Adipose tissue (tissue), 3 donors: ENCODE measurements around the gene BICRA. TPM values are rescaled to one million over a fixed set of nuclear protein-coding genes. Genes with fewer than 3 reads are reported as not detected.

ENCODE experiments used
- H3K27ac ChIP-seq: one replicate; pipeline ENCODE4 v1.5.1; 2013; ENCODE audit warnings: low read depth, low read length
- WGBS, 3 donors: extraction: QIAGEN DNeasy Blood & Tissue Kit; methylation state at CpG; one replicate each; pipeline ENCODE4 v1.1.7; 2013; 5-methylcytosine and 5-hydroxymethylcytosine counted together
- polyA plus RNA-seq, 3 donors: library from polyadenylated mRNA; stranded (reverse); fragments of 200-250 nt; gene quantifications; one replicate each; pipeline ENCODE4 v1.2.3, GENCODE V29; 2013
- donor health status: healthy with polysubstance abuse.
- donor health status: Bipolar disorder and iron deficiency.
- donor health status: healthy.

Gene BICRA
- polyA plus RNA-seq, 3 donors = 3.1 to 6.2 (median 4.2) TPM

GRCh38 chr19:47679251-47679900 lies 70.4 kb downstream of the BICRA start:
- H3K27ac ChIP-seq = no peak overlapping the region
- 89 to 93% (median 90%) methylated on average over 24 to 30 of the region's 30 CpGs for WGBS, 3 donors

DNA sequence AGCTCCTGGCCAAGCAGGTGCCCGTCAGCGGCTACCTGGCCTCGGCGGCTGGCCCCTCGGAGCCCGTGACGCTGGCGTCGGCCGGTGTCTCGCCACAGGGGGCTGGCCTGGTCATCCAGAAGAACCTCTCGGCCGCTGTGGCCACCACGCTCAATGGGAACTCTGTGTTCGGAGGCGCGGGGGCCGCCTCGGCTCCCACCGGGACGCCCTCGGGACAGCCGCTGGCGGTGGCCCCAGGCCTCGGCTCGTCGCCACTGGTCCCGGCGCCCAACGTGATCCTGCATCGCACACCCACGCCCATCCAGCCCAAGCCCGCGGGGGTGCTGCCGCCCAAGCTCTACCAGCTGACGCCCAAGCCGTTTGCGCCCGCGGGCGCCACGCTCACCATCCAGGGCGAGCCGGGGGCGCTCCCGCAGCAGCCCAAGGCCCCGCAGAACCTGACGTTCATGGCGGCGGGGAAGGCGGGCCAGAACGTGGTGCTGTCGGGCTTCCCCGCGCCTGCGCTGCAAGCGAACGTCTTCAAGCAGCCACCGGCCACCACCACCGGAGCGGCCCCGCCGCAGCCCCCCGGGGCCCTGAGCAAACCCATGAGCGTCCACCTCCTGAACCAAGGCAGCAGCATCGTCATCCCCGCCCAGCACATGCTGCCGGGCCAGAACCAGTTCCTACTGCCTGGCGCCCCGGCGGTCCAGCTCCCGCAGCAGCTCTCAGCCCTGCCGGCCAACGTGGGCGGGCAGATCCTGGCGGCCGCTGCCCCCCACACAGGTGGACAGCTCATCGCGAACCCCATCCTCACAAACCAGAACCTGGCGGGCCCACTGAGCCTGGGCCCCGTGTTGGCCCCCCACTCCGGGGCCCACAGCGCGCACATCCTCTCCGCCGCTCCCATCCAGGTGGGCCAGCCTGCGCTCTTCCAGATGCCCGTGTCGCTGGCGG lies 71.3 kb downstream of the BICRA start:
- 96 to 97% (median 96%) methylated on average over 82 to 90 of the region's 90 CpGs for WGBS, 3 donors

DNA sequence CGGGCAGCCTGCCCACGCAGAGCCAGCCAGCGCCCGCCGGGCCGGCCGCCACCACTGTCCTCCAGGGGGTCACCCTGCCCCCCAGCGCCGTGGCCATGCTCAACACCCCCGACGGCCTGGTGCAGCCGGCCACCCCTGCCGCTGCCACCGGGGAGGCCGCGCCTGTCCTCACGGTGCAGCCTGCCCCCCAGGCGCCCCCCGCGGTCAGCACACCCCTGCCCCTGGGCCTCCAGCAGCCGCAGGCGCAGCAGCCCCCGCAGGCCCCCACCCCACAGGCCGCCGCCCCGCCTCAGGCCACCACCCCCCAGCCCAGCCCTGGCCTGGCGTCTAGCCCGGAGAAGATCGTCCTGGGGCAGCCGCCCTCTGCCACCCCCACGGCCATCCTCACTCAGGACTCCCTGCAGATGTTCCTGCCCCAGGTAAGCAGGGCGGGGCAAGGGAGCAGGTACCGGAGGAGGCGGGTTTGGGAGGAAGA lies 72.0 kb downstream of the BICRA start:
- WGBS, 3 donors = 88 to 94% (median 92%) methylated on average over 21 to 34 of the region's 34 CpGs
- H3K27ac ChIP-seq = no peak overlapping the region

More for the DNA sequence above, 71.3 kb downstream of the BICRA start:
- H3K27ac ChIP-seq = no peak overlapping the region

DNA sequence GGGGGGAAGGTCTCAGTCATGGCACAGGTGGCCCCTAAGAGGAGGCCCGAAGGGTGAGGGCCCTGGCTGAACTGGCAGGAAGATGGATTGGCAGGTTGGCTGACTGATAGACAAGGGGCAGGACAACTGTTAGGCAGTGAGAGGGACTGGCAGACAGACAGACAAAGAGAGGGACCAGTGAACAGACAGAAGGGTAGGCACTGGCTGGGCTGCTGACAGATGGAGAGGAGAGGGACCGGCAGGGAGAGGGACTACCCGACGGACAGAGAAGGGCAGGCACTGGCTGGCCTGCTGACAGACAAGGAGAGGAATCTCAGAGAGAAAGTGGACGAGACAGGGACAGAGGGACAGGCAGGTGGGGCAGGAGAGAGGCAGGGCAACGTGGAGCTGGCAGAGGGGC lies 72.5 kb downstream of the BICRA start:
- 89 to 93% (median 92%) methylated on average over 6 of the region's 6 CpGs for WGBS, 3 donors
- H3K27ac ChIP-seq = no peak overlapping the region

GRCh38 chr19:47681936-47682335 lies 73.0 kb downstream of the BICRA start:
- no peak overlapping the region for H3K27ac ChIP-seq
- WGBS, 3 donors = 91 to 99% (median 95%) methylated on average over 21 to 23 of the region's 23 CpGs

DNA sequence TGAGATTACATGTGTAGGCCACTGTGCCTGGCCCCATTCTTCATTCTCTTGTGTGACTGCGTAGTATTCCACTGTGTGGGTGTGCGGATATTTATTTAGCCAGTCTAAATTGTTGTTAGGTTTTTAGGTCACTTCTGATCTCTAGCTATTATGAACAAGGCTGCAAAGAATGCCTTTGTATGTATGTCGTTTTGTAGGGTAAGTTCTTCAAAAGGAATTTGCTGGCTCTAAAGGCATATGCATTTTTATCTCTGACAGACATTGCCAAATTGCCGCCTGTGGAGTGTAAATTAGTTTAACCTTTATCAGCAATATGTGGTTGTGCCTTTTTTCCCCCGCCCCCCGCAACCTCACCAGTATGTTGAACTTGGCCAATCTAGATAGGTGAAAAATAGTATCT lies 74.0 kb downstream of the BICRA start:
- 57 to 89% (median 83%) methylated on average over 6 of the region's 6 CpGs for WGBS, 3 donors

DNA sequence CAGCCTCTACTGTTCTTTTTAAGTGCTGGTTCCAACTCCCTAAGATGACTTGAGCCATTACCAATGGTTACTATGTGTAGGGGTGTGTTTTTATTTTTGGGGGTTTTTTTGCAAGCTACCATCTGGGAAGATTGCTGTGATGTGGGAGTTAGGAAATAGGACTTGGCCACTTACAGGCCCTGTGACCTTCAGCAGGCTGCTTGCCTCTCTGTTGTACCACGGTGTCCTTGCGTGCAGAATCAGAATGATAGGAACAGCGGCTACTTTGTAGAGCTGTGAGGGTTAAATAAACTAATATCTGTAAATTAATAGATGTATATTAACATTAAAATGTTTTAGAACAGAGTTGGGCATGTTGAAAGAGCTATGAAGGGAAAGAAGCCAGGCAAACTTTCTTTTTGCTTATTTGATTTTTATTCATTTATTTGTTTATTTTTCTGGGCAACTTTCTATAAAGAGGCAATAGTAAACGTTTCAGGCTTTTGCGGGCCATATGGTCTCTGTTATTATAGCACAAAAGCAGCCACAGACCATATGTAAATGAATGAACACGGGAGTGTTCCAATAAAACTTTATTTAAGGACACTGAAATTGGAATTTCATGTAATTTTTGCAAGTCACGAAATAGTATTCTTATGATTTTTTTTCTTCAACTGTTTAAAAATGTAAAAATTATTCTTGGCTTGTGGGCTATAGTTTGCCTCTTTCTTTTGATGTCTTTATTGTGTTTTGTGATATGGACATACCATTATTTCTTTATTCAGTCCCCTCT lies 77.9 kb downstream of the BICRA start:
- H3K27ac ChIP-seq = no peak overlapping the region
- 74 to 91% (median 90%) methylated on average over 7 of the region's 7 CpGs for WGBS, 3 donors

More for the DNA sequence above, 74.0 kb downstream of the BICRA start:
- no peak overlapping the region for H3K27ac ChIP-seq

DNA sequence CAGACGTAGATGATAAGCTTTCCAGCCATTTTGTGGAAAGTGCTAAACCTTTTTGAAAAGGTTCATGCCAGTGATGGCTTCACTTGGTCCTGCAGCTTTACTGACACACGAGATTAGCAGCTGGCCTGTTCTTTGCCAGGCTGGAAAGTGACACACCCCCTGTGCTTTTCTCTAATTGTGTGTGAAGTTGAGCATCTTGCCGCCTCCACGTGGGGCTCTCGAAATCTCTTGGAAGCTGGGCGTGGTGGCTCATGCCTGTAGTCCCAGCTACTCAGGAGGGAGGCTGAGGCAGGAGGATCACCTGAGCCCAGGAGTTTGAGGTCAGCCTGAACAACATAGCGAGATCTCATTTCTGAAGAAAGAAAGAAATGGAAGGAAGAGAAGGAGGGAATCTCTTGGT lies 79.0 kb downstream of the BICRA start:
- no peak overlapping the region for H3K27ac ChIP-seq
- WGBS, 3 donors = 81 to 86% (median 85%) methylated on average over 7 of the region's 7 CpGs

DNA sequence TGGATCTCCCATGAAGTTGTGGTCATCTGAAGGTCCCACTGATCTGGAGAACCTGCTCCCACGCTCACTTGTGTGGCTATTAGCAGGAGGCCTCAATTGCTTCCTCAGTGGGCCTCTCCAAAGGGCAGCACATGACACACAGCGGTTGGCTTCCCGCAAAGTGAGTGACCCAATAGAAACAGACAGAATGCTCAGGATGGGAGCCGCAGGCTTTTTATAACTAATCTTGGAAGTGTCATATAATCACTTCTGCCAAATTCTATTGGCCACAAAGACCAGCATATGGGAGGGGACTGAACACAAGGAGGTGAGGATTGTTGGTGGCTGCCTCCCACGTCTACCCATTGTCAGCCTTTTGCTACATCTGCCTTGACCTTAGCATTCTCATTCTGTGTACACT lies 82.2 kb downstream of the BICRA start:
- no peak overlapping the region for H3K27ac ChIP-seq
- WGBS, 3 donors = 94 to 98% (median 95%) methylated on average over 5 of the region's 5 CpGs

DNA sequence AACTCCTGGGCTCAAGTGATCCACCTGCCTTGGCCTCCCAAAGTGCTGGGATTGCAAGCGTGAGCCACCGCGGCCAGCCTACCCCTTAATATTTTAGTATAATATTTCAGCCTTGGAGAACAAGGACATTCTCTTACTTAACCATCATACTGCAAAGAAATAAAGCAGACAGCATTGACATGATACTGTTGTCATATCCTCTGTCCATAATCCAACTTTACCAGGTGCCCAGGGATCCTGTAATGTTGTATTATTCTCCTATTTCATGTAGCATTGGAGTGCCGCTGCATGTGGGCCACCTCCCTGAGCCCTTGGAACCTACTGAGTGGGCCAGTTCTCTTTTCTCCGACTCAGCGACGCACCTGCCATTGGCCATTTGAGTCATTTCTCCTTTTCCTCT lies 82.8 kb downstream of the BICRA start:
- 55 to 96% (median 77%) methylated on average over 7 of the region's 7 CpGs for WGBS, 3 donors
- H3K27ac ChIP-seq = no peak overlapping the region

GRCh38 chr19:47693489-47693888 lies 84.6 kb downstream of the BICRA start:
- no peak overlapping the region for H3K27ac ChIP-seq
- WGBS, 3 donors = 88 to 93% (median 89%) methylated on average over 17 of the region's 17 CpGs

GRCh38 chr19:47693903-47694302 lies 85.0 kb downstream of the BICRA start:
- WGBS, 3 donors = 70 to 89% (median 84%) methylated on average over 2 to 14 of the region's 14 CpGs
- no peak overlapping the region for H3K27ac ChIP-seq

DNA sequence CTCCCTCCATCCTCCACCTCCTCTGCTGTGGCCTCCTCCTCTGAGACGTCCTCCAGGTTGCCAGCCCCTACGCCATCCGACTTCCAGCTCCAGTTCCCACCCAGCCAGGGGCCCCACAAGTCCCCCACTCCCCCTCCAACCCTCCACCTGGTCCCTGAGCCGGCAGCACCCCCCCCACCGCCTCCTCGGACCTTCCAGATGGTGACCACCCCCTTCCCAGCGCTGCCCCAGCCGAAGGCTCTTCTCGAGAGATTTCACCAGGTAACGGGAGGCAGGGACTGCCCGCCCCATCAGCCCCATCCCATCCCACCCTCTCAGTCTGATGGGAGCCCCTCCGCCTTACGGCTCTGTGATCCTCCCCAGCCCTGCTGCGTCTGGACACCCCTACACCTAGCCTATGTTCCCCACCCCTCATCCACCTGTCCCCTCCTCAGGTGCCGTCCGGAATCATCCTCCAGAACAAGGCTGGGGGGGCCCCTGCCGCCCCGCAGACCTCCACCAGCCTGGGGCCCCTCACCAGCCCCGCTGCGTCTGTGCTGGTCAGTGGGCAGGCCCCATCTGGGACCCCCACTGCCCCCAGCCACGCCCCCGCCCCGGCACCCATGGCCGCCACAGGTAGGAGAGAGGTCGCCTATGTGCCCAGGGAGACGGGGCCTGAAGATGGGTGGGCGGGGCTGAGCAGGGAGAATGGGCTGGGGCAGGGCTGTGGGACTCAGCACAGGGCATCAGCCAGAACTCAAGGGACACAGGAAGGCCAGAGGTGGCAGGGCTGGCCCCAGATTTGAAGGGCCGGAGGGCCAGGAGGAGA lies 85.7 kb downstream of the BICRA start:
- no peak overlapping the region for H3K27ac ChIP-seq
- 90 to 93% (median 92%) methylated on average over 27 to 28 of the region's 28 CpGs for WGBS, 3 donors

DNA sequence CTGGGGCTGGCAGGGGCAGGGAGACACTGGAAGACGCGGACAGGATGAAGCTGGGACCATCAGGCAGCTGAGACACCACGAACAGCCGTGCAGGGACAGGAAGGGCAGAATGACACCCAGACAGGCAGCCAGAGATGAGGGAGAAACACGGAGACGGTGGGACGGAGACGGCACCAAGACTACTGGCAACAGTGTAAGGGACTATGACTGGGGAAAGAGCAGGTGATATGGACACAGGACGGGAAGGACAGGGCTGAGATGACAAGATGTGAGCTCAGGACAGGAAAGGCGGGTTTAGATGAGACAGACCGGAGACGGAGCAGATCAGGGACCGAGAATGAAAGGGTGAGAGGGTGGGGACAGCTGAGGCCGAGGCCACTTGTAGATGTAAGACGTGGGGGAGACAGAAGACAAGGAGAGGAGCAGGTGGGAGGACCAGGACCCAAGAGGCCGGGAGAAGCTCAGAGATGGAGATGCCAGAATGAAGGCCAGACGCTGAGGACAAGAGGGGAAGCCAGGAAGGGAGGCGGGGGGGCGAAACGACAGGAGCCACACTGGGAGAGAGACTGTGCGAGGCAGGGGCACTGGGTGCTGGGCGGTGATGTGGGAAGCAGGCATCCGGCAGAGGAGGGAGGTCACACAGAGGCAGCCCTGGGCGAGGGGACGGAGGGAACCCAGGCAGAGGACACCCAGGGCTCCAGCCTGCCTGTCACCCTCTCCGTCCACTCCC lies 86.8 kb downstream of the BICRA start:
- no peak overlapping the region for H3K27ac ChIP-seq
- 87 to 92% (median 91%) methylated on average over 23 to 26 of the region's 26 CpGs for WGBS, 3 donors

- H3K27ac ChIP-seq = no peak overlapping the region
- WGBS, 3 donors = 80 to 88% (median 80%) methylated on average over 6 to 8 of the region's 8 CpGs
These were observed 87.7 kb downstream of the BICRA start for GRCh38 chr19:47696635-47697034.

DNA sequence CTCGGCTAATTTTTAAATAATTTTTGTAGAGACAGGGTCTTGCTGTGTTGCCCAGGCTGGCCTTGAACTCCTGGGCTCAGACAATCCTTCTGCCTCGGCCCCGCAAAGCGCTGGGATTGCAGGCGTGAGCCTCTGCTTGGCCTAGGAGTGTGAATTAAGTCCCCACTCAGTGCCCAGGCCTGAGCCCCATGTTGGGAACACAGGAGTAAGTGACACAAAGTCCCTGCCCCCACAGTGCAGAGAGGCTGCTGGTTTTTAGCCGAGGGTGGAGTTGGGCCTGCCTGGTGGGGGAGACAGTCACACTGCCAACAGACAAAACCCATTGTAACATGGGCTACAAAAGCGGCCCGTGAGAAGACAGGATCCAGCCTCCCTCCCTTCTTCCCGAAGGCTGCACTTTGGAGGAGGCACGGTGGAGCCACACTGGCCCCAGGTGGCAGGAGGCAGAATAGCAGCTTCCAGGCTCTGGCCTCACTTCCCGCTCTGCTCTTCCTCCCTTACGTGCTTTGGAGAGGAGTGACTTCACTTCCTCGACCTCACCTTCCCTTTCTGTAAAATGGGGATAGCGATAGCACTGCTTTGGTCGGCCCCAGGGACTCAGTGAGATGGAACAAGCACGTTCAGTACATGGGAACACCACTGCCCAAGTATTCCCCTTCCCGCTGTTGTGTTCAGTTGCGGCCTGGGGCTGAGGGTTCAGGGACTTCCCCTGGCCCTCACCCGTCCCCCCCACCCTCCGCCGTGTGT lies 89.1 kb downstream of the BICRA start:
- no peak overlapping the region for H3K27ac ChIP-seq
- WGBS, 3 donors = 44 to 47% (median 46%) methylated on average over 20 to 21 of the region's 21 CpGs
